ENCODE data around the gene PREPL.

The PREPL gene

DNA sequence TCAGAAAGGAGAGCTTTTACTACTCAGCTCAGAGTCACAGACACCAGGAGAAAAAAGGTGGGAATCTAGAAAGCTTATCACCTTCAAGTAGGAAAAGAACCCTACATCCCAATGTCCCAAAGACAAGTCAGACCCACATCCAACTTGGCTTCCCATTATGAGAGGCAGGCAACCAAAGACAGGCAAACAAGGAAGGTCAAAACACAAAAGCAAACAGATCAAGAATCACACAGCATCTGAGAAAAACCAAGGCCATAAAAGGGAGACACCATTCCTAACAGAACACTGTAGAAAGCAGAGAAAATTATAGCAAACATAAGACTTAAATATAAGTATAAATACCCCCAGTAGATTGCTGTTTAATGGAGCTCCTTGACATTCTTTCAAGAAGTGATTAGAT, 45.3 kb downstream of the PREPL start:
- peaks cover 7% of the 10 kb centered on the region for H3K9me3 ChIP-seq (ENCODE audit: low read length)

DNA sequence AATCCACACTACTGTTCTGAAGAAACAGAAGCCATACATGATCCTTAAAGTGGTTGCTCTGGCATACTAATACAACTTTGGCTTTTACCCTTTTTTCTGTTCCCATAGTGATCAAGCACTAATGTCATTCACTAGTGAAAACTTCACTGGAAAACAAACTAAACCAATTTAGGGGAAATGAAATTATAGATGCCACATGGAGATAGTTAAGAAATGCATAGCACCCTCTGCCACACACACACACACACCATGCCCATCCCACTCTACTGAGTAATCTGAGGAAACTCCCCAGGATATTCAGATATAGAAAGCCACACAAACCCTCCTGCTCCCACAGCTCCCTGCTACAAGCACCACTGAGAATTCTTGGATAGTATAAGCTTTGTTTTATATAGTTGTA, 46.9 kb downstream of the PREPL start:
- Histone ChIP-seq H3K27ac (ENCODE audit: low read depth, low read length, poor library complexity, severe bottlenecking) (no peak overlapping the region), H3K9me2 (ENCODE audit: low read depth, low read length) (no peaks in the 10 kb centered on the region), H2AFZ (ENCODE audit: low read length) (no peak overlapping the region), H3F3A (ENCODE audit: insufficient read depth, low read length) (no peaks in the 10 kb centered on the region), H3K9me3 (ENCODE audit: low read length) (peaks cover 19% of the 10 kb centered on the region), H3K9ac (ENCODE audit: low read length) (no peak overlapping the region), H3K36me3 (ENCODE audit: insufficient read depth, low read length) (peaks cover 55% of the 10 kb centered on the region), H3K4me3 (ENCODE audit: low read depth, low read length, poor library complexity, severe bottlenecking) (no peak overlapping the region), H3K4me1 (ENCODE audit: insufficient read depth, low read length, severe bottlenecking) (no peaks in the 10 kb centered on the region), H3K27me3 (ENCODE audit: insufficient read depth, low read length) (no peaks in the 10 kb centered on the region), H3K4me2 (ENCODE audit: low read length) (no peak overlapping the region), H4K20me1 (ENCODE audit: insufficient read depth, low read length) (no peaks in the 10 kb centered on the region), H3K79me2 (ENCODE audit: insufficient read depth, low read length) (no peaks in the 10 kb centered on the region)
- TF ChIP-seq, protein P1, sequence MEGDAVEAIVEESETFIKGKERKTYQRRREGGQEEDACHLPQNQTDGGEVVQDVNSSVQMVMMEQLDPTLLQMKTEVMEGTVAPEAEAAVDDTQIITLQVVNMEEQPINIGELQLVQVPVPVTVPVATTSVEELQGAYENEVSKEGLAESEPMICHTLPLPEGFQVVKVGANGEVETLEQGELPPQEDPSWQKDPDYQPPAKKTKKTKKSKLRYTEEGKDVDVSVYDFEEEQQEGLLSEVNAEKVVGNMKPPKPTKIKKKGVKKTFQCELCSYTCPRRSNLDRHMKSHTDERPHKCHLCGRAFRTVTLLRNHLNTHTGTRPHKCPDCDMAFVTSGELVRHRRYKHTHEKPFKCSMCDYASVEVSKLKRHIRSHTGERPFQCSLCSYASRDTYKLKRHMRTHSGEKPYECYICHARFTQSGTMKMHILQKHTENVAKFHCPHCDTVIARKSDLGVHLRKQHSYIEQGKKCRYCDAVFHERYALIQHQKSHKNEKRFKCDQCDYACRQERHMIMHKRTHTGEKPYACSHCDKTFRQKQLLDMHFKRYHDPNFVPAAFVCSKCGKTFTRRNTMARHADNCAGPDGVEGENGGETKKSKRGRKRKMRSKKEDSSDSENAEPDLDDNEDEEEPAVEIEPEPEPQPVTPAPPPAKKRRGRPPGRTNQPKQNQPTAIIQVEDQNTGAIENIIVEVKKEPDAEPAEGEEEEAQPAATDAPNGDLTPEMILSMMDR (IDR thresholded peaks at IDR 0.05; ENCODE audit: low read length): no peak
- TF ChIP-seq EZH2 (IDR thresholded peaks at IDR 0.05; ENCODE audit: borderline replicate concordance, low read length): no peak

More for the DNA sequence above, 45.3 kb downstream of the PREPL start:
- H2AFZ ChIP-seq (ENCODE audit: low read length): no peak overlapping the region
- H4K20me1 ChIP-seq (ENCODE audit: insufficient read depth, low read length): no peaks in the 10 kb centered on the region
- H3K4me1 ChIP-seq (ENCODE audit: insufficient read depth, low read length, severe bottlenecking): no peaks in the 10 kb centered on the region
- H3K4me2 ChIP-seq (ENCODE audit: low read length): no peak overlapping the region
- no peaks in the 10 kb centered on the region for H3F3A ChIP-seq (ENCODE audit: insufficient read depth, low read length)
- no peaks in the 10 kb centered on the region for H3K9me2 ChIP-seq (ENCODE audit: low read depth, low read length)
- no peak overlapping the region for H3K9ac ChIP-seq (ENCODE audit: low read length)
- no peak overlapping the region for H3K4me3 ChIP-seq (ENCODE audit: low read depth, low read length, poor library complexity, severe bottlenecking)
- H3K27ac ChIP-seq (ENCODE audit: low read depth, low read length, poor library complexity, severe bottlenecking): no peak overlapping the region
- H3K79me2 ChIP-seq (ENCODE audit: insufficient read depth, low read length): no peaks in the 10 kb centered on the region
- no peak for TF ChIP-seq EZH2 (IDR thresholded peaks at IDR 0.05; ENCODE audit: borderline replicate concordance, low read length)
- TF ChIP-seq, protein P1 (IDR thresholded peaks at IDR 0.05; ENCODE audit: low read length): no peak
- no peaks in the 10 kb centered on the region for H3K27me3 ChIP-seq (ENCODE audit: insufficient read depth, low read length)
- H3K36me3 ChIP-seq (ENCODE audit: insufficient read depth, low read length): peaks cover 68% of the 10 kb centered on the region

DNA sequence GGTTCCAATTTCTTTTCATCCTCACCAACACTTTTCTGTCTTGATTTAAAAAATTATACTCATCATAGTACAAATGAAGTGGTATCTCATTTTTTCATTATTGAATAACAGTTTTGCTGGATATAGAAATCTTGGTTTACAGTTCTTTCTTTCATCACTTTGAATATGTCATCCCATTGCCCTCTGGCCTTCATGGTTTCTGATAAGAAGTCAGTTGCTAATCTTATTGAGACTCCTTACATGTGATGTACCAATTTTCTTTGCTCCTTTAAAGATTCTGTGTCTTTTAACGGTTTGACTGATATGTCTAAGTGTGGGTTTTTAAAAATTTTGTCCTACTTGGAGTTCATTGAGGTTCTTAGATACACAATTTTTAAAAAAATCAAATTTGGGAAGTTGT, 51.0 kb downstream of the PREPL start:
- no peaks in the 10 kb centered on the region for H3K9me2 ChIP-seq (ENCODE audit: low read depth, low read length)
- H3K79me2 ChIP-seq (ENCODE audit: insufficient read depth, low read length): no peaks in the 10 kb centered on the region
- H3K4me3 ChIP-seq (ENCODE audit: low read depth, low read length, poor library complexity, severe bottlenecking): no peak overlapping the region
- H2AFZ ChIP-seq (ENCODE audit: low read length): no peak overlapping the region
- H3K4me2 ChIP-seq (ENCODE audit: low read length): no peak overlapping the region
- H3F3A ChIP-seq (ENCODE audit: insufficient read depth, low read length): no peaks in the 10 kb centered on the region
- no peak overlapping the region for H3K9ac ChIP-seq (ENCODE audit: low read length)
- no peaks in the 10 kb centered on the region for H3K27me3 ChIP-seq (ENCODE audit: insufficient read depth, low read length)
- peaks cover 19% of the 10 kb centered on the region for H3K9me3 ChIP-seq (ENCODE audit: low read length)
- no peak for TF ChIP-seq EZH2 (IDR thresholded peaks at IDR 0.05; ENCODE audit: borderline replicate concordance, low read length)
- TF ChIP-seq, protein P1 (IDR thresholded peaks at IDR 0.05; ENCODE audit: low read length): no peak
- no peaks in the 10 kb centered on the region for H3K4me1 ChIP-seq (ENCODE audit: insufficient read depth, low read length, severe bottlenecking)
- no peaks in the 10 kb centered on the region for H4K20me1 ChIP-seq (ENCODE audit: insufficient read depth, low read length)
- no peak overlapping the region for H3K27ac ChIP-seq (ENCODE audit: low read depth, low read length, poor library complexity, severe bottlenecking)
- peaks cover 27% of the 10 kb centered on the region for H3K36me3 ChIP-seq (ENCODE audit: insufficient read depth, low read length)

All from OCI-LY1 (cell line).